ENCODE results near the gene PDK1. TPM values are rescaled to one million over a fixed set of nuclear protein-coding genes. Genes with fewer than 3 reads are reported as not detected.
"Not testable (repeated sequence)": the region's sequence is repeated elsewhere in the genome, so short reads cannot be mapped to it uniquely, and the experiment has no call there.

PDK1 gene
- total RNA-seq, 1 experiment from 2014 or later: 11.7 TPM

DNA sequence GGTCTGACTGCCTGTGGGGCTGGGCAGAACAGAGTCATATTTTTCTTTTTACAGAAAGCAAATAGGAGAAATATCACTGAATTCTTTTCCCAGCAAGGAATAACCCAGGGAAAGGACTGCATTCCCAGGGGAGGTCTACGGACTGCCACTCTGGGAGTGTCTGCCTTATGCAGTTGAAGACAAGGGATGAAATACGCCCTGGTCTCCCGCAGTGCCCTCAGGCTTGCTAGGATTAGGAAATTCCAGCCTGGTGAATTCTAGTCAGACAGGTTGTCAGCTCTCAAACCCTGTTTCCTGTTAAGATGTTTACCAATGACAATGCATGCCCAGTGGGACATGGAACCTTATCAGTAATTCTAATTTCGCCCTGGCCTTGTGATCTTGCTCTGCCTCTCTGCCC, 30.3 kb upstream of the PDK1 start:
- in situ Hi-C loops (cut with HindIII; ENCODE audit: low pct_unique_long_range_greater_than_20kb, low sequenced_read_pairs): no loop called here
- DNase-seq (ENCODE audit: low read depth, low spot score): no peak
- CTCF ChIA-PET: no interaction called here
- Histone ChIP-seq H3K27ac (ENCODE audit: low read length) (no peak overlapping the region), H3K27me3 (ENCODE audit: control insufficient read depth, insufficient read depth, low read length) (no peaks in the 10 kb centered on the region; the same call in 1 of the 2 replicates), H3K4me3 (ENCODE audit: low read depth in 2 of 2, low read length in 2 of 2) (no peak overlapping the region), H3K4me1 (ENCODE audit: control insufficient read depth, insufficient read depth, low read length) (no peaks in the 10 kb centered on the region), H3K36me3 (ENCODE audit: control insufficient read depth, insufficient read depth, low read length) (no peaks in the 10 kb centered on the region), H3K9me3 (ENCODE audit: control insufficient read depth, insufficient read depth, low read depth, low read length) (no peaks in the 10 kb centered on the region)
- TF ChIP-seq TCF7L2 (IDR thresholded peaks at IDR 0.05; ENCODE audit: low read depth, low read length) (no peak), POLR2AphosphoS5 (IDR thresholded peaks at IDR 0.05; ENCODE audit: low read depth, low read length) (no peak), SIN3A (IDR thresholded peaks at IDR 0.05; ENCODE audit: borderline replicate concordance, insufficient read depth, low read depth, low read length) (no peak)
- TF ChIP-seq, protein P1, sequence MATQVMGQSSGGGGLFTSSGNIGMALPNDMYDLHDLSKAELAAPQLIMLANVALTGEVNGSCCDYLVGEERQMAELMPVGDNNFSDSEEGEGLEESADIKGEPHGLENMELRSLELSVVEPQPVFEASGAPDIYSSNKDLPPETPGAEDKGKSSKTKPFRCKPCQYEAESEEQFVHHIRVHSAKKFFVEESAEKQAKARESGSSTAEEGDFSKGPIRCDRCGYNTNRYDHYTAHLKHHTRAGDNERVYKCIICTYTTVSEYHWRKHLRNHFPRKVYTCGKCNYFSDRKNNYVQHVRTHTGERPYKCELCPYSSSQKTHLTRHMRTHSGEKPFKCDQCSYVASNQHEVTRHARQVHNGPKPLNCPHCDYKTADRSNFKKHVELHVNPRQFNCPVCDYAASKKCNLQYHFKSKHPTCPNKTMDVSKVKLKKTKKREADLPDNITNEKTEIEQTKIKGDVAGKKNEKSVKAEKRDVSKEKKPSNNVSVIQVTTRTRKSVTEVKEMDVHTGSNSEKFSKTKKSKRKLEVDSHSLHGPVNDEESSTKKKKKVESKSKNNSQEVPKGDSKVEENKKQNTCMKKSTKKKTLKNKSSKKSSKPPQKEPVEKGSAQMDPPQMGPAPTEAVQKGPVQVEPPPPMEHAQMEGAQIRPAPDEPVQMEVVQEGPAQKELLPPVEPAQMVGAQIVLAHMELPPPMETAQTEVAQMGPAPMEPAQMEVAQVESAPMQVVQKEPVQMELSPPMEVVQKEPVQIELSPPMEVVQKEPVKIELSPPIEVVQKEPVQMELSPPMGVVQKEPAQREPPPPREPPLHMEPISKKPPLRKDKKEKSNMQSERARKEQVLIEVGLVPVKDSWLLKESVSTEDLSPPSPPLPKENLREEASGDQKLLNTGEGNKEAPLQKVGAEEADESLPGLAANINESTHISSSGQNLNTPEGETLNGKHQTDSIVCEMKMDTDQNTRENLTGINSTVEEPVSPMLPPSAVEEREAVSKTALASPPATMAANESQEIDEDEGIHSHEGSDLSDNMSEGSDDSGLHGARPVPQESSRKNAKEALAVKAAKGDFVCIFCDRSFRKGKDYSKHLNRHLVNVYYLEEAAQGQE (IDR thresholded peaks at IDR 0.05; ENCODE audit: insufficient read depth in 1 of 2, low read depth in 2 of 2, low read length in 1 of 2): no peak
- TF ChIP-seq, protein P2, sequence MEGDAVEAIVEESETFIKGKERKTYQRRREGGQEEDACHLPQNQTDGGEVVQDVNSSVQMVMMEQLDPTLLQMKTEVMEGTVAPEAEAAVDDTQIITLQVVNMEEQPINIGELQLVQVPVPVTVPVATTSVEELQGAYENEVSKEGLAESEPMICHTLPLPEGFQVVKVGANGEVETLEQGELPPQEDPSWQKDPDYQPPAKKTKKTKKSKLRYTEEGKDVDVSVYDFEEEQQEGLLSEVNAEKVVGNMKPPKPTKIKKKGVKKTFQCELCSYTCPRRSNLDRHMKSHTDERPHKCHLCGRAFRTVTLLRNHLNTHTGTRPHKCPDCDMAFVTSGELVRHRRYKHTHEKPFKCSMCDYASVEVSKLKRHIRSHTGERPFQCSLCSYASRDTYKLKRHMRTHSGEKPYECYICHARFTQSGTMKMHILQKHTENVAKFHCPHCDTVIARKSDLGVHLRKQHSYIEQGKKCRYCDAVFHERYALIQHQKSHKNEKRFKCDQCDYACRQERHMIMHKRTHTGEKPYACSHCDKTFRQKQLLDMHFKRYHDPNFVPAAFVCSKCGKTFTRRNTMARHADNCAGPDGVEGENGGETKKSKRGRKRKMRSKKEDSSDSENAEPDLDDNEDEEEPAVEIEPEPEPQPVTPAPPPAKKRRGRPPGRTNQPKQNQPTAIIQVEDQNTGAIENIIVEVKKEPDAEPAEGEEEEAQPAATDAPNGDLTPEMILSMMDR (IDR thresholded peaks at IDR 0.05): no peak
- POLR2A ChIA-PET: no interaction called here
- no peak for ATAC-seq
- no TSS peak for BruUV-seq (replicated peaks)
- intact Hi-C loops (cut with micrococcal nuclease; ENCODE audit: unreplicated experiment): no loop called here

DNA sequence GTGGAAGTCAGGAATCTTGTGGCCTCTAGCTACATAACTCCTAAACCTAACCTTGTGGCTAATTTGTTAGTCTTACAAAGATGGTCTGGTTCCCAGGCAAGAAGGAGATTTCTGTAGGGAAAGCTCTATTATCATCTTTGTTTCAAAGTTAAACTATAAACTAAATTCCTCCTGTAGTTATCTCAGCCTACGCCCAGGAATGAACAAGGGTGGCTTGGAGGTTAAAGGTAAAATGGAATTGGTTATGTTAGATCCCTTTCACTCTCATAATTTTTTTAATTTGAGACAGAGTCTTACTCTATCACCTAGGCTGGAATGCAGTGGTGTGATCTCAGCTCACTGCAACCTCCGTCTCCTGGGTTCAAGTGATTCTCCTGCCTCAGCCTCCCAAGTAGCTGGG, 24.6 kb upstream of the PDK1 start:
- BruUV-seq (replicated peaks): no TSS peak
- no peak for ATAC-seq
- H3K4me1 ChIP-seq (ENCODE audit: control insufficient read depth, insufficient read depth, low read length): no peaks in the 10 kb centered on the region
- H3K4me3 ChIP-seq (ENCODE audit: low read depth in 2 of 2, low read length in 2 of 2): no peak overlapping the region
- DNase-seq (ENCODE audit: low read depth, low spot score): no peak
- in situ Hi-C loops (cut with HindIII; ENCODE audit: low pct_unique_long_range_greater_than_20kb, low sequenced_read_pairs): no loop called here
- no peaks in the 10 kb centered on the region for H3K27me3 ChIP-seq (ENCODE audit: control insufficient read depth, insufficient read depth, low read length)
- POLR2A ChIA-PET: no interaction called here
- intact Hi-C loops (cut with micrococcal nuclease; ENCODE audit: unreplicated experiment): no loop called here
- no peak overlapping the region for H3K27ac ChIP-seq (ENCODE audit: low read length)
- H3K9me3 ChIP-seq (ENCODE audit: control insufficient read depth, insufficient read depth, low read depth, low read length): no peaks in the 10 kb centered on the region
- no peaks in the 10 kb centered on the region for H3K36me3 ChIP-seq (ENCODE audit: control insufficient read depth, insufficient read depth, low read length)
- CTCF ChIA-PET: no interaction called here
- no peak for TF ChIP-seq POLR2AphosphoS5 (IDR thresholded peaks at IDR 0.05; ENCODE audit: low read depth, low read length)
- TF ChIP-seq, protein P1 (IDR thresholded peaks at IDR 0.05; ENCODE audit: insufficient read depth in 1 of 2, low read depth in 2 of 2, low read length in 1 of 2): no peak
- TF ChIP-seq, protein P2 (IDR thresholded peaks at IDR 0.05): no peak
- TF ChIP-seq TCF7L2 (IDR thresholded peaks at IDR 0.05; ENCODE audit: low read depth, low read length): no peak
- TF ChIP-seq SIN3A (IDR thresholded peaks at IDR 0.05; ENCODE audit: borderline replicate concordance, insufficient read depth, low read depth, low read length): no peak

DNA sequence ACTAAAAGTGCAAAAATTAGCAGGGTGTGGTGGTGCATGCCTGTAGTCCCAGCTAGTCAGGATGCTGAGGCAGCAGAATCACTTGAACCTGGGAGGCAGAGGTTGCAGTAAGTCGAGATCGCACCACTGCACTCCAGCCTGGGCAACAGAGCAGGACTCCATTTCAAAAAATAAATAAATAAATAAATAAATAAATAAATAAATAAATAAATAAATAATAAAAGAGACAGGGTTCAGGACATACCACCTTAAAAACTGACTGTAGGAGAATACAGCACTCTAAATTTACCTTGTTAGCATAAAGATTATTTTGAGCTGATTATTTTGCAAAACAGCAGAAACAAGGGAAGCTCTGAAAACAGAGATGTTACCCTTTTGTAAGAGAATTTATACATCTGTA, 23.4 kb upstream of the PDK1 start:
- intact Hi-C loops (cut with micrococcal nuclease; ENCODE audit: unreplicated experiment); H3K36me3 ChIP-seq (ENCODE audit: control insufficient read depth, insufficient read depth, low read length); in situ Hi-C loops (cut with HindIII; ENCODE audit: low pct_unique_long_range_greater_than_20kb, low sequenced_read_pairs); H3K4me3 ChIP-seq (ENCODE audit: low read depth in 2 of 2, low read length in 2 of 2); H3K27ac ChIP-seq (ENCODE audit: low read length); CTCF ChIA-PET; H3K9me3 ChIP-seq (ENCODE audit: control insufficient read depth, insufficient read depth, low read depth, low read length); BruUV-seq (replicated peaks); ATAC-seq; H3K4me1 ChIP-seq (ENCODE audit: control insufficient read depth, insufficient read depth, low read length); DNase-seq (ENCODE audit: low read depth, low spot score); H3K27me3 ChIP-seq (ENCODE audit: control insufficient read depth, insufficient read depth, low read length): not testable (repeated sequence)
- POLR2A ChIA-PET: interaction anchor here (0.6 kb wide), 1 partner anchor 612 kb away, joined by 4 read pairs; no protein-coding TSS in a partner anchor
